ENCODE data around the gene MTAP.

The MTAP gene

DNA sequence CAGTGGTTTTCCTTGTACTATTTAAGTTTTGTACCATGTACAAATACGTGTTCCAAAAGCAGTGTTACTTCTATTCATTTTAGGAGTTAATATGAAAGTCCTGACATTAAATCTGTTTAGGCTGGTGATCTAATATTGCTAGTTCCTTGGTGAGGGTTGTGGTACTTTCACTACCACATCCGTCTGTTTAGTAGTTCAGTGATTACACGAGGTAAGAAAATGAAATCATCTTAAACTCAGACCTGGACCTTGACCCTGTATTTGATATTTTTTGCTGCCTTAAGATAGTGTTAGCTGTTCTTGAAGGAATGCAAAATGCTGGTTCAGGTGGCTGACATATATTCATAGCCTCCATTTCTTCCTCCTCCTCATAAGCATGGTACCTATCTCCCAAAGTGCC lies 50.3 kb downstream of the MTAP start:
- DNase-seq (ENCODE audit: low read depth, low spot score) = no peak

DNA sequence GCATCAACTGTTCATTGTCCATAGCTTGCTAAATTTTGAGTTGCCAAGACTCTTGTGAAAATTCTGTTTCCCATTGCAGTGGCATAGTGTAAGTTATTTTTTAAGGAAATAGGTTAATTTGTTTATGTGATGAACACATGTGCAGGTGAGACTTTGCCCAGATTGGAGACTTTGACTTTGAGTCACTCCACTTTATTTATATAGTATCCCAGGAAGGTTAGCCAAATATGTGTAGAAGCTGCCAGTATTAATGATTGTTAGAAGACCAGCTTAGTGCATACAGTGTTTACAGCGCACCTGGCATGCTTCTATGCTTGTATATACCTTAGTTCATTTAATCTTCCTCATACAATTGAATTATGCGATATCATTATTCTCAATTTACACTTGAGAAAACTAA lies 51.0 kb downstream of the MTAP start:
- DNase-seq (ENCODE audit: low read depth, low spot score) = no peak

DNA sequence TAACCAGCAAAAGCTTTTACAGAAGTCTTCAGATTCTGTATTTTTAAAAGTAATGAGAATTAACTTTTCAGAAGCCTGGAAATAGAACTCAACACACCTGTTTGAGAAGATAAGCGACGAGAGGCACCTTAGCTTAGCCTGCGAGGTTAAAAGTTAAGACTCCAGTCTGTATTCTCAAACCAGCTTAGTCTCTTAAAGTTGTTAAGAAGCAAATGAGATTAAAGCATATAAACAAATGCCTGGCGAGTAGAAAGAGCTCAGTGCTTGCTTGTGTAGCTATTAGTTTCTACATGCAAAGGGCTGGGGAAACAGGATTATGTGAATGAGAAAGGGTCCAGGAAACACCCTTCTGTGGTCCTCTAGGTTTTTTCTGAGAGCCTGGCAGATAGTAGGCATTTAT lies 51.7 kb downstream of the MTAP start:
- DNase-seq (ENCODE audit: low read depth, low spot score) = no peak

DNA sequence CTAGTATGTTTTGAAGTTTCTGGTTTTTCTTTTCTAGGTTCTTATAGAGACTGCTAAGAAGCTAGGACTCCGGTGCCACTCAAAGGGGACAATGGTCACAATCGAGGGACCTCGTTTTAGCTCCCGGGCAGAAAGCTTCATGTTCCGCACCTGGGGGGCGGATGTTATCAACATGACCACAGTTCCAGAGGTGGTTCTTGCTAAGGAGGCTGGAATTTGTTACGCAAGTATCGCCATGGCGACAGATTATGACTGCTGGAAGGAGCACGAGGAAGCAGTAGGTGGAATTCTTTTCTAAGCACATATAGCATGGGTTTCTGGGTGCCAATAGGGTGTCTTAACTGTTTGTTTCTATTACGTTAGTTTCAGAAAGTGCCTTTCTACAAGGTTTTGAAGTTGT lies 52.2 kb downstream of the MTAP start:
- no peak for DNase-seq (ENCODE audit: low read depth, low spot score)

DNA sequence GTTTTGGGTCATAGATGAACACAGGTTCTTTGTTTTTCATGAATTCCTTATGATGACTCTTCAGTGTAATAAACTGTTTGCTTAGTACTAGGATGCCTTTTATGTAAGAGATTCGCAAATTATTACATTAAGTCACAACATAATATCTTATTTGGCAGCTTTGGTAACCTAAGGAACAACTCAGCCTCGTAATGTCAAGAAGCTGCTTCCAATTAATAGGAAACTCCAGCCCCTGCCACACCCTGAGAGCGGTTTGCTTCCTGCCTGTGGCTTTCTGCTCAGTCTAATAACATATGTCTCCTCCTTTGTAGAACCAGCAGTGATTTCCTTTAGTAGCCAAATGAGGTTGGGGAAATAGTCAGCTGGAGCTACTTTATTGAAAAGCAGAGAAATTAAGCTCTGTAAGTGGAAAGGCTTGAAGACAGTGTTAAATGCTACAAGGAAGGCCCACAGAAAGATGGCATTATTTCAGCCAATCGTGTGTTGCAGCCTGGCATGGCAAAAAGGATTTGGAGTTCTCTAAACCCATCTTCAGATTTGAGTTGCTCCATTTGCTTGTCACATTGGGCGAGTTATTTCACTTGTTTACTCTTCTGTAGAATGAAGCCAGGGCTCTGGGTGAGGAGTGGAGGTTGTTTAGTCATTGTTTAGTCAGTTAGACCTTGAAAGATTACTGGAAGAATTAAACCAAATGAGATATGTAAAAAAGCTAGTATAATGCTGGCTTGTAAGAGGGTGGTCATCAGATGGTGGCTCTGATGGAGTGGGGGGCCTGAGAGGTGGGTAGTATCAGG lies 54.1 kb downstream of the MTAP start:
- no peak for DNase-seq (ENCODE audit: low read depth, low spot score)

DNA sequence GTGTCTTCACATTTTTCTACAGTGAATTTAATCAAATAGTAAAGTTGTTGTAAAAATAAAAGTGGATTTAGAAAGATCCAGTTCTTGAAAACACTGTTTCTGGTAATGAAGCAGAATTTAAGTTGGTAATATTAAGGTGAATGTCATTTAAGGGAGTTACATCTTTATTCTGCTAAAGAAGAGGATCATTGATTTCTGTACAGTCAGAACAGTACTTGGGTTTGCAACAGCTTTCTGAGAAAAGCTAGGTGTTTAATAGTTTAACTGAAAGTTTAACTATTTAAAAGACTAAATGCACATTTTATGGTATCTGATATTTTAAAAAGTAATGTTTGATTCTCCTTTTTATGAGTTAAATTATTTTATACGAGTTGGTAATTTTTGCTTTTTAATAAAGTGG lies 60.4 kb downstream of the MTAP start:
- DNase-seq (ENCODE audit: low read depth, low spot score) = no peak

DNA sequence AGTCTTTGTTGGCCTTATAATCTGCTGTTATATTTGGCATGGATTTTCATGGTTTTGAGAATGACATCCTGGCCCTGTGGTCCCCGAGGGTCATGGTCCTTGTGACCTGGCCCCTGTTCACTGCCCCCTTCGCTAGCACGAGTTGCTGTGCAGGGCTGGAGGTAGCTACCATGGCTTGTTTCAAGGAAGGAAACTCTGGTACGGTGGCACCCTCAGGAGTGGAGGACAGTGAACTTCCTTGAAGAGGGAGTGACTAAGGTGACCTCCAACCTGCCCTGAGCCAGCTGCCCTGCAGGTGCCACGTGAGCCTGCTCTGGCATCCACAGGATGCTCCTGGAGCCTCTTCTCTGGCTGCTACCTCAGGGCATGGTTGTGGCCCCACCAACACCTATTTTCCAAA lies 62.1 kb downstream of the MTAP start:
- no peak for DNase-seq (ENCODE audit: low read depth, low spot score)

GRCh38 chr9:21866302-21866701 lies 63.9 kb downstream of the MTAP start:
- no peak for DNase-seq (ENCODE audit: low read depth, low spot score)

- no peak for DNase-seq (ENCODE audit: low read depth, low spot score)
Observed at GRCh38 chr9:21871256-21871975, 69.0 kb downstream of the MTAP start.

DNA sequence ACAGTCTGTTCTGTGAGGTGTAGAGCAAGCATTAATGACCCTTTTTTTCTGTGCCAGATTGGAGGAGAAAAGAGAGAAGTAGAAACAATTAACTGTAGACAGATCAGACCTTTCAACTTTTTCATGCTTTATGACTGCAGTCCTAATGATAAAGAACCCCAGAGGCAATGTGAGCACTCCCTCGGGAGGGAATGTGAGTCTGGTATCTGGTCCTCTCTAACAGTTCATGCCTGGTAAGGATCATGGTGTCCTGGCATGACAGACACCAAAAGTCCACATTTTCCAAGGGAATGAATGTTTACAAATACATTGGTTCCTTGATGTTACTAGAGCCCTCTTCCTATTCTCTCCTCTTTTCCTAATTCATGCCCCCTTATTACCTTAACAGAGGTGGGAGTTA lies 70.3 kb downstream of the MTAP start:
- no peak for DNase-seq (ENCODE audit: low read depth, low spot score)

DNA sequence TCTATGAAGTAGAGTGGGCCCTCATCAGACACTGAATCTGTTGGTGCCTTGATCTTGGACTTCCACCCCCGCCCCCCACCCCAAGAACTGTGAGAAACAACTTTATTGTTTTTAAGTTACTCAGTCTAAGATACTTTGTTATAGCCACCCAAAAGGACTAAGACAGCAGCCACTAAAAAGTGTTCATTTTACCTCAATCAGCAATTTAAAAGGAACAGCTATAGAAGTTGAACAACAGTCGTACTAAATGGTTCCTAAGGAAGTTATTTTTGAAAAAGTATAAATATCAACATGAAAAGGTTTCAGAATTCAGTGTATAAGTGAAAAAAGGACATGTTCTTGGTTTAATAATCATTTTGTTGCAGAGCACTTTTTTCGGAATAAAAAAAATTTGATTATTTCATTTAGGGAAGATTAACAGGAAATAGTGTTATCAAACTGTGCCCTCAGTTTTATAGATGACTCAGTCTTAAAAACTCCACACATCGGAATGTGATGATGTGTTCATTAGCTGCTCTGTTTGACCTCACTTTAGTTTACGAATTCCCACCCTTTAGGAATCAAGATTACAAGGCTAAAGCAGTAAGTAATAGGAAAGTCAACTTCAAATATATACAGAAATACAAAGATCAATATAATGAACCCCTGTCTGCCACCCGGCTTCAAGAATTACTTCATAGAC lies 71.2 kb downstream of the MTAP start:
- no peak for DNase-seq (ENCODE audit: low read depth, low spot score)

GRCh38 chr9:21875893-21876292 lies 73.5 kb downstream of the MTAP start:
- no peak for DNase-seq (ENCODE audit: low read depth, low spot score)

GRCh38 chr9:21883642-21884041 lies 81.2 kb downstream of the MTAP start:
- no peak for DNase-seq (ENCODE audit: low read depth, low spot score)

DNA sequence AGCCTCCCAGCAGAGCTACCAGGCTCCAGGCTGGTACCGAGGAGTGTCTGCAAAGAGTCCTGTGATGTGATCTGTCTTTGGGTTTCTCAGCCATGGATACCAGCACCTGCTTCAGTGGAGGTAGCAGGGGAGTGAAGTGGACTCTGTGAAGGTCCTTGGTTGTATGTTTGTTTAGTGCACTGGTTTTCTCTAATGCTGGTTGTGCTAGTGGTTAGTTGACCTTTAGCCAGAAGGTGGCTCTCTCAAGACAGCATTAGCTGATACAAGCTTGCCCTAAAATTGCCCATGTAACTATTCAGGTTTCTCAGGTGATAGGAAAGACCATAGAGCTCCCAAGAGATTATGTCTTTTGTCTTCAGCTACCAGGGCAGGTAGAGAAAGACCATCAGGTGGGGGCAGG lies 87.2 kb downstream of the MTAP start:
- no peak for DNase-seq (ENCODE audit: low read depth, low spot score)

GRCh38 chr9:21890696-21891095 lies 88.3 kb downstream of the MTAP start:
- DNase-seq (ENCODE audit: low read depth, low spot score) = no peak

GRCh38 chr9:21901546-21901945 lies 99.1 kb downstream of the MTAP start:
- DNase-seq (ENCODE audit: low read depth, low spot score) = no peak

GRCh38 chr9:21902136-21902535 lies 99.7 kb downstream of the MTAP start:
- no peak for DNase-seq (ENCODE audit: low read depth, low spot score)

DNA sequence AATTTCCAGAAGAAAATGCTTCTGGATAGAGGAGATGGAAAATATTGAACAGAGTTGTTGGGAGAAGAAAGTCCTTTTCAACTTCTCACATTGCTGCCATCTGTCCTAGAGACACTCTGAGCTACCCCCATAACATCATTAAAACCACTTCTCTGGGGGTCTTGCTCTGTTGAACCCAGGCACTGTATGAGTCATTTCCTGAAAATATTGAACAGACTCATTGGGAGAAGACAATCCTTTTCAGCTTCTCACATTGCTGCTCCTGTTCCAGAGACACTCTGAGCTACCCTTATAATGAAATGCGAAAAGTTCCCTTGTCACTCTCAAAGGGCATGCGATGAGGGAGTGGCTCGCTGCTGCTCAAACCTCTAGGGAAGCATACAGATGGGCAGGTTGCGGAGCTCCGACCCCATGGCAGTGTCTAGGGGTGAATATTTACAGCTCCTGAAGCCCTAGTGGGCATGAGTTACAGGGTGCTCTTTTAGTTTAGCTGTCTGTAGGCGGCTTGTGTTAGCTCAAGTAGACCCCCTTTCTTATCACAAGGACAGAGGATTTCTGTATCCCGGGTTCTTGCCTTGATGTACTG lies 101.0 kb downstream of the MTAP start:
- no peak for DNase-seq (ENCODE audit: low read depth, low spot score)

DNA sequence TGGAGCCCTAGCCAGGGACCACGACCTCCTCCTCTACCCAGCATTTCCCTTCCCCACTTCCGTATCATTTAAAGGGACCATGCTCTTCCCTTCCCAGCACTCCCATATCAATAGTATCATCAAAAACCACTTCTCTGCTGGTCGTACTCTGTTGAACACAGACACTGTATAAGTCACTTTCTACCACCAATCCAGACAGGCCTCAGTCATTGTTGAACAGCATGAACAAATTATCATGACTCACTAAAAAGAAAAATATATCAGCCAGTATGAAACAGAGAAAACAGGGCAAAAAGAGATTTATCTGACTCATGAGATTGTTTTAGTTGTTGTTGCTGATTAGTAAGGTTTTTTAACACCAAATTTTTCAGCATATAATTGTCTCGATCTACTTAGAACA lies 101.9 kb downstream of the MTAP start:
- peak; percentile 26 for DNase-seq (ENCODE audit: low read depth, low spot score)

- no peak for DNase-seq (ENCODE audit: low read depth, low spot score)
Observed at GRCh38 chr9:21904776-21905175, 102.3 kb downstream of the MTAP start.

DNA sequence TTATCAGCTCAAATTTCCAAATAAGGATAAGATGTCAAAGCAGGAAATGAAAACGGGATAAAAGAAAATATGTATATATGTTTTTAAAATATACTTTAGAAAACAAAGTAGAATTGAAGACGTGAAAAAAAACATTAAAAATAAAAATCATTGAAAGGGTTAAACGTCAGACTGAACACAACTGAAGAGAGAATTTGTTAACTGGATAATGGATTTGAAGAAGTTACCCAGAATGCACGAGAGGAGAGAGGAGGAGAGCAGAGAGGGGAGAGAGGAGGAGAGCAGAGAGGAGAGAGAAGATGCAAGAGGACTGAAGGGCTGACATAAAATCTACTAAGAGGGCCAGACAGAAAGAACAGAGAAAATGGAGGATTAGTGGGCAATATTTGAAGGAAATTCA lies 103.8 kb downstream of the MTAP start:
- no peak for DNase-seq (ENCODE audit: low read depth, low spot score)

GRCh38 chr9:21906881-21907280 lies 104.4 kb downstream of the MTAP start:
- DNase-seq (ENCODE audit: low read depth, low spot score) = no peak

All from smooth muscle cell of the brain vasculature (primary cell).